GM10248 (cell line): ENCODE measurements around the gene PKIB.
"Not testable (repeated sequence)": the region's sequence is repeated elsewhere in the genome, so short reads cannot be mapped to it uniquely, and the experiment has no call there.

ENCODE experiments used
- CTCF ChIA-PET: fragments of 300-600 bp; sonication (Branson Sonifier 250); formaldehyde crosslinking; extraction: SDS; loops from one replicate; lab custom pipeline; 2021; ENCODE audit warnings: antibody characterized with exemption; lab: Yijun Ruan, JAX
- POLR2A ChIA-PET: fragments of 350-650 bp; sonication (Branson Sonifier 250); formaldehyde crosslinking; extraction: SDS; loops from one replicate; lab custom pipeline; 2020; ENCODE audit warnings: antibody characterized with exemption; lab: Yijun Ruan, JAX
- DNase-seq: peaks from one replicate; pipeline ENCODE4 v3.0.0; 2012; ENCODE audit errors: extremely low spot score
- TF ChIP-seq, protein P1 (sequence below): IDR thresholded peaks from 2 replicates; pipeline ENCODE4 v1.5.1; 2012; ENCODE audit warnings: mild to moderate bottlenecking, low read depth; ENCODE audit errors: extremely low read depth, missing control alignments, control extremely low read depth

The PKIB gene

DNA sequence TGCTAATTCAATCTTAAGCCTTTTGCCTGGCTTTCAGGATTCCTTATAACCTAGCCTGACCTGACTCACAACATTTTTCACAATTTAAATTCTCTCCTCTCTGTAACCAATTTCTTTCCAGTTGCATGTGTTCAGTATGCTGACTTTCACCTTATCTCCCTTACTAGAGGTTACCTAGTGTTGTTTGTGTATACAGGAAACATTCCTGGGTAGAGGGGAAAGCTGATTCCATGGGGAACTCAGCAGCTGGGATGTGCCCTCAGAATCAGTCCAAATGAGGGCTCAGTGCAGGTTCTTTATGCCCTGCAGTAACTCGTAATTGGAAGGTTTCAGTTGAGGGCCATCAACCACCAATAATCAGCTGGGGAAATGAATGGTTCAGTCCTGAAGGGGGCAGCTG lies 18.5 kb downstream of the PKIB start:
- ChIA-PET CTCF (interaction anchor here (0.8 to 1.8 kb wide), 3 partner anchors 9 to 137 kb away, joined by 3 to 8 read pairs (median 4); no protein-coding TSS in a partner anchor), POLR2A (no interaction called here)
- no peak for DNase-seq
- TF ChIP-seq, protein P1, sequence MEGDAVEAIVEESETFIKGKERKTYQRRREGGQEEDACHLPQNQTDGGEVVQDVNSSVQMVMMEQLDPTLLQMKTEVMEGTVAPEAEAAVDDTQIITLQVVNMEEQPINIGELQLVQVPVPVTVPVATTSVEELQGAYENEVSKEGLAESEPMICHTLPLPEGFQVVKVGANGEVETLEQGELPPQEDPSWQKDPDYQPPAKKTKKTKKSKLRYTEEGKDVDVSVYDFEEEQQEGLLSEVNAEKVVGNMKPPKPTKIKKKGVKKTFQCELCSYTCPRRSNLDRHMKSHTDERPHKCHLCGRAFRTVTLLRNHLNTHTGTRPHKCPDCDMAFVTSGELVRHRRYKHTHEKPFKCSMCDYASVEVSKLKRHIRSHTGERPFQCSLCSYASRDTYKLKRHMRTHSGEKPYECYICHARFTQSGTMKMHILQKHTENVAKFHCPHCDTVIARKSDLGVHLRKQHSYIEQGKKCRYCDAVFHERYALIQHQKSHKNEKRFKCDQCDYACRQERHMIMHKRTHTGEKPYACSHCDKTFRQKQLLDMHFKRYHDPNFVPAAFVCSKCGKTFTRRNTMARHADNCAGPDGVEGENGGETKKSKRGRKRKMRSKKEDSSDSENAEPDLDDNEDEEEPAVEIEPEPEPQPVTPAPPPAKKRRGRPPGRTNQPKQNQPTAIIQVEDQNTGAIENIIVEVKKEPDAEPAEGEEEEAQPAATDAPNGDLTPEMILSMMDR = no peak

DNA sequence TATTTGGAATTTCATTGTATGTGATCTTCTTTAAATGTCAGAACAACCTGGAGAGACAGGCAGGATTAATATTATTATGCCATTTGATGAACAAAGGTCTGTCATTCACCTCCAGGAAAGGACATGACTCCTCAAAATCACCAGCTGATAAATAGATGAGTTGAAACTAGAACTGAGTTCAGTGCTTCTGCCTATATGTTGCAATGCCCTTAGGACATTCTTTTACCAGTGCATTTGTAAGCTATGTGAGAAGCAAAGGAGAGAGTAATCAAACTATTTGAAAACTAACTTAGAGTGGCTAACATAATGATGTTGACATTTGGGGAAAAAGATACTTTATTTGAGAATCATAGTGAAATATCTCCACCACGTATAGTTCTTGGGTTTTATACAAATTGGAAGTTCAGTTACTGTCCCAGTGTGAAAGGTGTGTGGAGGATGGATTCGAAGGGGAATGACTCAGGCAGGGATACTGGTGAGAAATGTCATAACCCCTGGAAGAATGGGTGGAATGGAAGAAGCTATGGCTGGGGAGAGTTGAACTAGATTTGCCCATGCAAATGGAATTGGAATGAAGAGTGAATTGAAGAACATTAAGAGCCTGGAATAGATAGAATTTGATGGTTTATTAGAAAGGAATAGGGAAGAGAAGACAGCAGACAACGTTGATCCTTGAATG lies 21.5 kb downstream of the PKIB start:
- POLR2A ChIA-PET = no interaction called here
- DNase-seq = no peak
- TF ChIP-seq, protein P1 = no peak
- CTCF ChIA-PET = no interaction called here

DNA sequence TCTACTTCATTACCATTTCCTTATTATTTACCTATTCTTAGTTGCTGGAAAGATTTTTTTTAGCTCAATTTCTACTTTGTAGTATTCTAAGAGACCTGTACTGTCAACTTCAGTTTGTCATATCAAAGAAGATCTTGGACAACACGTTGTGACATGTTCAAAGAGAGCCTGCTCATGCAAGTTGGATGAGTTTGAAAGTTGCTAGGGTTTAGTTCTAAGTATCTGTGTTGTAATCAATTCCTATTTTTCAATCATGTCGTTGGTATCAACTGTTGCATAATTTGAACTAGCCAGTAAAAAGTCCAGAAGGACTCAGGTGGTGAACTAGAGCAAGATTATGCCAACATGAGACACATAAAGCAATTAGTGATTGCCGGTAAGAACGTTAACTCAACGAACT lies 30.2 kb downstream of the PKIB start:
- ChIA-PET POLR2A (no interaction called here), CTCF (interaction anchor here (2.1 kb wide), 1 partner anchor 10 kb away, joined by 4 read pairs; no protein-coding TSS in a partner anchor)
- no peak for DNase-seq
- TF ChIP-seq, protein P1 = no peak

DNA sequence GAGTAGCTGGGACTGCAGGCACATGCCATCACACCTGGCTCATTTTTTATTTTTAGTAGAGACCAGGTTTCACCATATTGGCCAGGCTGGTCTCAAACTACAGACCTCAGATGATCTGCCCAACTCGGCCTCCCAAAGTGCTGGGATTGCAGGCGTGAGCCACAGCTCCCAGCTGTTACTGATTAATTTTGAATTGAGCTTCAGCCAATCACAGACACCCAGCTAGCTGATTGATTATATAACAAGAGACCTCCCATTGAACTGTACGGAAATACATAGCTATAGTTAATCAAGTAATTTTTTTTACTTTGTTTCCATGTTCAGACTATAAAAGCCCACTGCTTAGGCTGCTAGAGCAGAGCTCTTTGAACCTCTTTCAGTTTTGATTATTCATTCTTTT lies 31.6 kb downstream of the PKIB start:
- CTCF ChIA-PET = interaction anchor here (1.4 to 2.1 kb wide), 4 partner anchors 8 to 28 kb away, joined by 4 to 6 read pairs (median 4); no protein-coding TSS in a partner anchor
- TF ChIP-seq, protein P1 = no peak
- no peak for DNase-seq

DNA sequence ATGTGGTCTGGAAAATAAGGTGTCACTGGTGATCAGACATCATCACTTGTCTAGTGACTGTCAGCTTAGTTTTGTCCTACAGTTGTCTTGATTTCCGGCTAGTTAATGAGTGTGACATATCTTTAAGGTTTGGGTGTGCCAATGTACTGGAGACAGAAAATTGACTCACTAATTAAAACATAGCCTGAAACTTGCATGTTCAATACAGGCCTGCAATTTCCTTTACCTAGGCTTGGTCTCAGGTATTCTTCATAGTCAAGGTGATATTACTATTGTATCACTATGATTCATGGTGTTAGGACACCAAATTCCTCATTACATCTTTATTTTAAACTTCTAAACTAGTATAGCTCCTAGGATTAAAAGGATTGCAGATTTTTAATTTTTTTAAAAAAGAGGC lies 32.4 kb downstream of the PKIB start:
- POLR2A ChIA-PET, DNase-seq: not testable (repeated sequence)
- CTCF ChIA-PET = interaction anchor here (0.9 to 1.8 kb wide), 4 partner anchors 14 to 32 kb away, joined by 3 to 6 read pairs (median 4); partner anchors contain the start of gene PKIB

More for the DNA sequence above, 31.6 kb downstream of the PKIB start:
- POLR2A ChIA-PET = no interaction called here

DNA sequence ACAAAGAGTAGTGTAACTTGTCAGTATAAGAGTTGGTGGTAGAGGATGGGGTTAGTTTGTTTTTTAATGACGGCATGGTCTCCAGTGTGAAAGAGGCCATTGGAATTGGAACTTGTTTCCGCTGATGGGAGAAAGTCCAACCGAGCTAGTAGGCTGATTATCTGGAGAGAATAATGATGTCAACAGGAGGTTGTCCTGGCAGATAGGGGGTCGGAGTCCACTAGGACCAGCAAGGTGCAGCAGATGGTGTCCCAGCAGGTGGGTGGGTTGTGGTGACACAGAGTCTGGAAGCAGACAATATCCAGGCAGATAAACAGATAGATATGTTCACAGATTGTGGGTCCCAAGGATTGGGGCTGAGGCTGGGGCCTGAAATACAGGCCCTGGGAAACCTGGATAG lies 35.1 kb downstream of the PKIB start:
- no peak for DNase-seq
- POLR2A ChIA-PET = no interaction called here
- TF ChIP-seq, protein P1 = no peak
- CTCF ChIA-PET = no interaction called here

DNA sequence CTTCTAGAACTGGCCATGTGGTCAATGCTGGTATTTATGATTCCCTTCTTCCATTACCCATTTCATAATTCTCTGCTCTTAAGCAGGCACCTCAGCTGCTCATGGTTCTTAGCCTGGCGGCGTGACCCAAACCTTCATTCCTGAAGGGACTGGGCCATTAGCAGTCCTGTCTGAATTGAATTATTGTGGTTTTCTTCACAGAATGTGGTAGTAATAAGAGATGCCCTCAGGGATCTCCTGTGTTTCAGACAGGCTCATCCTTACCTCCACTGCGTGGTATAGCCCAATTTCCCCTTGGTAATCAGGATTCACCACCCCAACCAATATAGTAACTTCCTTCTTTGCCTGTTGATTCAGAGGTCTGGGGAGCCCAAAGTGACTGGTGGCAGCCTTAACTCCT lies 37.6 kb downstream of the PKIB start:
- TF ChIP-seq, protein P1 = no peak
- DNase-seq = no peak
- ChIA-PET CTCF (no interaction called here), POLR2A (no interaction called here)
